GM10248 (cell line): ENCODE data around the gene CTNNA3.

Experiments used
- CTCF ChIA-PET: fragments of 300-600 bp; sonication (Branson Sonifier 250); formaldehyde crosslinking; extraction: SDS; loops from one replicate; lab custom pipeline; 2021; ENCODE audit warnings: antibody characterized with exemption; lab: Yijun Ruan, JAX
- POLR2A ChIA-PET: fragments of 350-650 bp; sonication (Branson Sonifier 250); formaldehyde crosslinking; extraction: SDS; loops from one replicate; lab custom pipeline; 2020; ENCODE audit warnings: antibody characterized with exemption; lab: Yijun Ruan, JAX
- DNase-seq: peaks from one replicate; pipeline ENCODE4 v3.0.0; 2012; ENCODE audit errors: extremely low spot score
- CTCF ChIP-seq: IDR thresholded peaks from 2 replicates; pipeline ENCODE4 v1.5.1; 2012; ENCODE audit warnings: mild to moderate bottlenecking, low read depth; ENCODE audit errors: extremely low read depth, missing control alignments, control extremely low read depth

The CTNNA3 gene

DNA sequence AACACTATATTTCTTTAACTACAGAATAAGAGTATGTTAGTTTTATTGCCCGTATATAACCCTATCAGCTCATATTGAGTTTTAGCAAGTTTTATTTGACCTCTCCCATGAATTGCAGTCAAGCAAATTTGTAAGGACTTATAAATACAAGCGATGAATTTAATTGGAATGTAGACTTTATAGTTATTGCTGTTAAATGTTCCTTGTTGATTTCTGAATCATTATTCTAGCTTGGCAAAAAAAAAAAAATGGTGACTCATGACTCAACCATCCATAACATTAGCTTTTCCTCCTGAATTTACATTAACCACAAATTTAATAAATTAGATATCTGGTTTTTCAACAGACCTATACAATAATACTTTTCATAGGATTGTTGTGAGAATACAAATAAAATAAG is 1104.1 kb downstream of the CTNNA3 start:
- ChIA-PET CTCF (no interaction called here), POLR2A (no interaction called here)
- no peak for DNase-seq
- TF ChIP-seq CTCF, result no peak

DNA sequence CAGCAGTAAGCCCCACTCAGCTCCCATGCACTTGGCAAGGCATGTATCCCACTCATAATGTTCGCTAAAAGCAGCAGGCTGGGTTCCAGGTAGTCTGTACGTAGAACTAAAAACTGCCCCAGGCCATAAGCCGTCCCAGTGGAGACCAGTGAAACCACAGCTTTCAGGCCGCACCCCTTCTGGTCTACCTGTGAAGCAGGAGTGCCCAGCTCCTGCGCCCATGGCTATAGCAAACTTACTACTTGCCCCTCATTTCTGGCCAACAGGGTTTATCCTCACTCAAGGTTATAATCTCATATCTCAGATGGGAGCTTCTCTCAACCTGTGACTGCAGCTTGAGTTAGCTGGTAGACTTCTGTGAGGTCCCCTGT is 1108.3 kb downstream of the CTNNA3 start:
- CTCF ChIA-PET, result no interaction called here
- DNase-seq, result no peak
- TF ChIP-seq CTCF, result no peak
- POLR2A ChIA-PET, result no interaction called here

GRCh38 chr10:66586897-66587679 is 1108.9 kb downstream of the CTNNA3 start:
- no peak for DNase-seq
- CTCF ChIA-PET, result interaction anchor here (1.2 kb wide), 1 partner anchor 11 kb away, joined by 3 read pairs; no protein-coding TSS in a partner anchor

DNA sequence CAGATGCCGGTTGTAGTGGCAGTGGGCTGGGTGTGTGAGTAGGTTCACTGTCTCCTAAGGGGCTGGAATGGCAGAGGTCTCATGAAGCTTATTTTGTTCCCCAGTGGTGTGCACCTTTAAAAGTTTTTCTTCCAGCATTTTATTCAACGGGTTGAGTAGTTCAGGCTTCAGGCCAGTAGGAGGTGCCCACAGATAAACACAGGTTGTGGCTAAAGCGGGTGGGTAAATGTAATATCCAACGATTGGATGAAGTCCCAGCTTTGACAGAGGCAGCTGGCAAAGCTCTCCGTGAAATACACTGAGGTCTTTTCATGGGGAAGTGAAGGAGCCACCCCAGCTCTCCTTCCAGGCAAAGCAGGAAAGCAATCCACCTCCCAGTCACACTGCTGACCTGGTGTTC is 1109.9 kb downstream of the CTNNA3 start:
- no peak for DNase-seq
- ChIA-PET CTCF (interaction anchor here (1.2 kb wide), 2 partner anchors 9 to 10 kb away, joined by 3 read pairs; no protein-coding TSS in a partner anchor), POLR2A (no interaction called here)
- no peak for TF ChIP-seq CTCF

More at GRCh38 chr10:66586897-66587679, 1108.9 kb downstream of the CTNNA3 start:
- POLR2A ChIA-PET, result no interaction called here
- TF ChIP-seq CTCF, result no peak

GRCh38 chr10:66575251-66575855 is 1120.6 kb downstream of the CTNNA3 start:
- no peak for TF ChIP-seq CTCF
- ChIA-PET CTCF (interaction anchor here (0.9 to 1.2 kb wide), 5 partner anchors 8 to 34 kb away, joined by 3 to 4 read pairs (median 3); no protein-coding TSS in a partner anchor), POLR2A (no interaction called here)
- no peak for DNase-seq

DNA sequence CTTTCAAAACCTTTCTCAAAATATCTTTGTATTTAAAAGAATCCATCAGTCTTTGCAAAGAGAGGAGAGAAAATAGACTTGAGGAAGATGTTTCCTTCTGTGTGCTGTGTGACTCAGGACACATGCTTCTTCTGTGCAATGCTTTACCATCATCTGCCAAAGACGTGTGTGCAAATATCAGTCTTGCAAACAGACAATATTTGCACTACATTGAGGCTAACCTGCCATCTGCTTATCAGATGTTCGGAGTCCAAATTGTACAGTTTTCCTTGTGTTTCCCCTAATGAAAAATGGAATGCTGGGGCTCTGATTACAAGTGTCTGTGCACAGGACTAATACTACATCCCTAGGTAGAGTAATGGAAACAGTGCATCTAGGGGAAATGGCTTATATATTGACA is 1123.3 kb downstream of the CTNNA3 start:
- no peak for TF ChIP-seq CTCF
- ChIA-PET CTCF (no interaction called here), POLR2A (no interaction called here)
- DNase-seq, result no peak
